ENCODE results near the gene CCDC154.
"Not testable (repeated sequence)": the region's sequence is repeated elsewhere in the genome, so short reads cannot be mapped to it uniquely, and the experiment has no call there.

The CCDC154 gene

DNA sequence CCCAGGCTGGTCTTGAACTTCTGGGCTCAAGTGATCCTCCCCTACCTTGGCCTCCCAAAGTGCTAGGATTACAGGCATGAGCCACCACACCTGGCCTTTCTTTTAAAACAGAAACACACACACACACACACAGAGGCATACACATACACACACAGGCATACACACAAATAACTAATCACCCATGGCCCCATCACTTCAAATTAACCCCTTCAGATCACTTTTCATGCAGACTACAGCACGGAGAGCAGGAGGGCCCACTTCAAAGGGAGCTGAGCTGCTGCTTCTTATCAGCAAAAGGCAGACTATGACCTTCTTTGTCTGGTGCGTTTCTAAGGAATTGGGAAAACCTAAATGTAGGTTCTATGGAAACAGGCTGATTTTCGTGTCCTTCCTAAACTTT lies 28.6 kb upstream of the CCDC154 start:
- DNase-seq (ENCODE audit: low read depth) = no peak

DNA sequence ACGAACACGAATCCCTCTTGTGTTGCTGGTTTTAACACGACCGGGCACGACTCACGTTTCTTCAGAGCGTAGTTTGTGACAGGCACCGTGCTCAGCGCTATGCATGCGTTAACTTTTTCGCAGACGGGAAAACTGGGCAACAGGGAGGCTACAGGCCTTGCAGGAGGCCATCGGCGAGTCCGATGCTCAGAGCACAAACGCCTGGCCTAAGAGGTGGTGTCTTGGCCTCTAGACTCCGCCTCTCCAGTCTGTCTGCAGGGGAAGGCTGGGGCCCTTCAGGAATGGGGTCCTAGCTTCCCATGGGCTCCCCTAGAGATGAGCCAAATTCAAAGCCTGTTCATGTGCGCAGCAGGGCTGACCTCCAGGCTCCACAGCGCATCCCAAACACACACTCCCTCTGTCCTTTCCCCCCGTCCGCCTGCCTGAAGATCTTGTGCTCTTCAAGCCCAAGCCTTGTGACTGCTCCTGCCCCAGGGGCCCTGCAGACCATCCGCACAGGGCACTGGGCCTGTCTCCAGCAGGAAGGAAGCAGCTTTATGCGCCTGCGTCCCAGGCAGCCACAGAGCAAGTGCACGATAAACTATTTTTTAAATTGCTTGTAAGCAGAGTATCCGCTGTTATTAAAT lies 27.3 kb upstream of the CCDC154 start:
- DNase-seq (ENCODE audit: low read depth) = no peak

GRCh38 chr16:1470481-1471251 lies 26.3 kb upstream of the CCDC154 start:
- DNase-seq (ENCODE audit: low read depth) = no peak

DNA sequence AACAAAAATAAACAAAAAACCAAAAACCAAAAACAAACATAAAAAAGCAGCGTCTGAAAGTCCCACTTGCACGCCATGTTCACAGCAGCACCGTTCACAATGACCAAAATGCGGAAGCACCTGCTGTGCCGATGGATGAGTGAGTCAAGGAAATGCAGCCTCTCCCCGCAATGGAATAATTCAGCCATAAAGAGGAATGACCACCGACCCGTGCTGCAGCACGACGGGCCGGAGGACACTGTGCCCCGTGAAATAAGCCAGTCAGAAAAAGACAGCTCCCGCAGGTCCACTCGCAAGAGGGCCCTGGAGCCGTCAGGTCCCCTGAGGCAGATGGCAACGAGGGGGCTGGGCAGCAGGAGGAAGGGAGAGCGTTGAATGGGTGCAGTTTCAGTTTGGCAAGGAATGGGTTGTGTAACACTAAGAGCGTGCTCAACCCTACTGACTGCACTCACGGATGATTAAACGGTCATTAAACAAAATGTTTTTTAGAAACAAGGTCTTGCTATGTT lies 25.4 kb upstream of the CCDC154 start:
- DNase-seq (ENCODE audit: low read depth) = no peak

DNA sequence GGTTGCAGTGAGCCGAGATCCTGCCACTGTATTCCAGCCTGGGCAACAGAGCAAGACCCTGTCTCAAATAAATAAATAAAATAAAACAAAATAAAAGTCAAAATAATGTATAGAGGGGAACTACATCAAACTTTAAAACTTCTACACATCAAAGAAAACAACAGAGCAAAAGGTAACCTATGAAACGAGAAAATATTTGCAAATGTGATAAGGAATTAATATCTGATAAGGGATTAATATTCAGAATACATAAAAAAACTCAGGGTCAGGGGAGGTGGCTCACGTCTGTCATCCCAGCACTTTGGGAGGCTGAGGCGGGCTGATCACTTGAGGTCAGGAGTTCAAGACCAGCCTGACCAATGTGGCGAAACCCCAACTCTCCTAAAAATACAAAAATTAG lies 24.8 kb upstream of the CCDC154 start:
- DNase-seq (ENCODE audit: low read depth) = not testable (repeated sequence)

- DNase-seq (ENCODE audit: low read depth) = no peak
These were observed 24.1 kb upstream of the CCDC154 start for GRCh38 chr16:1468426-1468810.

DNA sequence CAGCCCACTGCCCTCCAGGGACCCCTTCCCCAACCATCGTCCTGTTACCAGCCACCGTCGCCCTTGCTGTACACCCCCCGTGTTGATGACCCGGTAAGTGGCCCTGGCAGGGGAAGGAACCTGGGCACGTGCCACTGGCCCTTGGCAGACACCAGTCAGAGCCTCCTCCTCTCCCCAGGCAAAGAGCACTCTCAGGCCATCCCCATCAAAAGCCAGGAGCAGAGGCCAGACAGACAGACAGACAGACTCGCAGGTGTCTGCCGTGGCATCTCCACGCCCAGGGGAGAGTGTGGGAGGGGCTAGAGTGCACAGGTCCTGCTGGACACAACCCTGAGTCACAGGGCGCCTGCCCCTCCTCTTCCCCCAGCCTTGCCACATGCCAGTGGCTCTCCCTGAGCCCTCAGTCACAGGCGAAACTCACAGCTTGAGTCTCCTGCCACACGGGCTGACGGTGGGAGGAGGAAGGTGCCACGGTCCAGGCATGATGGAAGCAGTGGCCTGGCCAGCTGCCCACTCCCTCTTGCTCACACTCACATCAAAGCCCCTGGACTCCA lies 22.7 kb upstream of the CCDC154 start:
- DNase-seq (ENCODE audit: low read depth) = no peak

GRCh38 chr16:1466054-1466453 lies 21.7 kb upstream of the CCDC154 start:
- no peak for DNase-seq (ENCODE audit: low read depth)

DNA sequence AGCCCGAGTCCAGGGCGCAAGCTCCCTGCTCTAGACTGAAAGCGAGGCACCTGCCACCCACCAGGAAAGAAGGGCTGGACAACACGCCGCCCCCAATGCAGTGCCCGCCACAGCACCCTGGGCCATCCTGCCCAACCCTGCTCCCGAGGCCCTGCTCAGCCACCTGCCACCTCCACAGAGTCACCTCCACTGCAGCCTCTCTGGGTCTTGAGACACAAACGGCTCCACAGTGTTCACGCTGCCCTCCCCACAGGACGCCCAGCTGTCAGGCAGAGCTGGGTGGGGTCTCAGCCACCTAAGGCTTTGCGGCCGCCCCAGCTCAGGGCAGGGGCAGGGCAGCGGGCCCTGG lies 21.2 kb upstream of the CCDC154 start:
- no peak for DNase-seq (ENCODE audit: low read depth)

DNA sequence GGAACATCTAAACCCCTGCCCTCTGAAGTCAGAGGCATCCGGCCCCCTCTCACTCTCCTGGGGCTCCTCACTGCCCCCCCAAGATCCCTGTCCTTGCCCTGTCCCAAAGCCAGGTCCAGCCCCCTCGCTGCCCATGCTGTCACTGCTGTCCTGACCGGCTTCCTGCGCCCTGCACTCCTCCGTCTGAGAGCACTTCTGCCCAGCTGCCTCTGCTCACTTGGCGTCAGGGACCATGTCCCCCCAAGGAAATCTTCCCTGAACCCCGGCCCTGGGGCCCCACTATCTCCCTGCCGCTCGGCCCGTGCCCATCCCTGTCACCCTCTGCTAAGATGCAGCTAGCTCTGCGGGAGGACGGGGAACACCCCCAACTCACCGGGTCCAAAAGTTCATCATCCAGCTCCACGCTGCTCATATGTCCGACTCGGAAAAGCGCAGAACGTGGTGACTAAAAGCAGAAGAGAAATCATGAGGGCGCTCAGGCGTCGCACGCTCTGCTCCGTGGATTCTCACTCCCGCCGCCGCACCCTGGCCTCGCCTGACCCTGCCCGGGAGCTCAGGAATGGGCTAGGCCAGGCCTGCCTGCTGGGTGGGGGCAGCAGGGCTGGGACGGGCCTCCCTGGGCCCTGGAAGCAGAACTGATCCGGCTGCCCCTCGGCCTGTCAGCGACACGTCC lies 20.7 kb upstream of the CCDC154 start:
- DNase-seq (ENCODE audit: low read depth) = no peak

DNA sequence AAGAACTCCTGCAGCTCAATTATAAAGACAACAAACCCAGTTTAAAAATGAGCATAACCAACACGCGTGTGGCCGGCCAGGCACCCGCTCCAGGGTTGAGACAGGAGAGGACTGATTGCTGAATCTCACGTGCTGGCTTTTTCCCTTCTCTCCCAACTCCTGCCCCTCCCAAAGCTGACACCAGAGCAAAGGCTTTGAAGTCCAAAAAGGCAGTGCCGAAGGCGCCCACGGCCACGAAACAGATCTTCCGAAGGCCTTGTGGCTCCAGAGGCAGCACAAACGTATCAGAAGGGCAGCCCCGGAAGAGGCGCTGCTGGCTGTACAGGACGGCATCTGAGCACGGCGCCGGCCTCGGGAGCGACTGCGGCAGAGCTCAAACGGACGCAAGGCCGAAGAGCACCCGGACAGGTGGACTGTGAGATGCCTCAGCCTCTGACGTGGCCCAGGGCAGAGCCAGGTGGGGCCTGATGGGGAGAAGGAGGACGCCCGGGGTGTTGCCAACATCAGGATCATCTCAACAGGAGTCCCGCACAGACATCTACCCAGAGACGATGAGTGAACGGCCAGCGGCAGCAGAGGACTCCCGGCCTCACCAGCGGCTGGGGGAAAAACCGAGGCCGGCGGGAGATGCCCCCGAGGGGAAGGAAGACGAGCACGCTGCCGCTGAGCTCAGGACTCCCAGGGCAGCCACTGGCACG lies 20.0 kb upstream of the CCDC154 start:
- no peak for DNase-seq (ENCODE audit: low read depth)

DNA sequence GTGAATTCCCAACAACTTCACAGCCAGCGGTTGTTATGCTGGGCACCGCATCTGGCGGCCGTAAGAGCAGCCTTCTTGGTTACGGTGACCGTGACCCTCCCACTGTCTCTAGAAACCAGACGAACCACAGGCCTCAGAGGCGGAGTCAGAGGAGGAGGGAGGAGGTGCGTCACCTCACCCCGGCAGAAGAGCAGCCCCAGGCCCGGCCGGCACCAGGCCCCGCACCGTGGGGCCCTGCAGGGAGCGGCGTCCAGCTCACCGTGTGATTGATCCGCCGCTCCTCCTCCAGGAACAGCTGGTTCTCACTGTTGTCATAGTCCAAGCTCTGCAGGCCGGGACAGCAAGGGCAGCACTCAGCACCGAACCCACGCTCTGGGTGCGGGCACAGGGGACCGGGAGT lies 16.8 kb upstream of the CCDC154 start:
- no peak for DNase-seq (ENCODE audit: low read depth)

DNA sequence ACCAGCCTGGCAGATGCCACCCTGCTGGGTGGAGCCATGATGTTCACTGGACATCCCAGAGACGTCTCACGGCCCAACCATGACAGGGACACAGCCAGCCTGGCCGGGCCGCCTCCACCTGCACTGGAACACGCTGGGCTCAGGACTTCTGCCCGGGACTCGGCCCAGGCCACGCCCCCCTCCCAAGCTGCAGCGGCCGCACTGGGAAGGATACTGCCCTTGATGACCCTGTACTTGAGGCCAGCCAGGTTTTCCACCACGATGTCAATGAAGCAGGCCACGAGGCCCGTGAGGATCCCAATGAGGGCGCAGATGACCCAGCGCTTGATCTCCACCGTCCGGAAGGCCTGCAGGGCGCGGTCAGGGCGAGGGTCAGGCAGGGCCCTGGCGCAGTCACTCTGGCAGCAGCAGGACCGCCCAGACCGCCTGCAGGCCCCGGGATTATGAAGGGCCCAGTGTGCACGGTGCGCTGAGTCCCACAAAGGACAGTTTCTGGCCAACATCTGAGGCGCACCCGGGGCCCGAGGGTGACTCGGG lies 16.3 kb upstream of the CCDC154 start:
- DNase-seq (ENCODE audit: low read depth) = no peak

DNA sequence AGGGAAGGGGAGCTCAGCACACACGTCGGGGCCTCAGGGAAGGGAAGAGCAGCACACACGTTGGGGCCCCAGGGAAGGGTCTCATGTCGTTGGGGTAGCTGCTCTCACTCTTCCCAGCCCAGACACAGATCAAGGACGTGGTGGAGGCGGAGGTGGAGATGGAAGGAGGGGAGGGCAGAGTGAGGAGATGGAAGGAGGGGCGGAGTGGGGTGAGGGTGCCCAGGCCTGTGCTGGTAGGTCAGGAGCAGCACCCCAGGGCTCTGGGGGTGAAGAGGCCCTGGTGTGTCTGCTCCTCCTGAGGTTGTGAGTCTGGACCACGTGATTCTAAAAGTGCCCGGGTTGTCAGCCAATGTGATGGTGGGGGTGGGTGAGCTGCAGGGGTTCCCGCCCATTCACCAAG lies 15.6 kb upstream of the CCDC154 start:
- no peak for DNase-seq (ENCODE audit: low read depth)

DNA sequence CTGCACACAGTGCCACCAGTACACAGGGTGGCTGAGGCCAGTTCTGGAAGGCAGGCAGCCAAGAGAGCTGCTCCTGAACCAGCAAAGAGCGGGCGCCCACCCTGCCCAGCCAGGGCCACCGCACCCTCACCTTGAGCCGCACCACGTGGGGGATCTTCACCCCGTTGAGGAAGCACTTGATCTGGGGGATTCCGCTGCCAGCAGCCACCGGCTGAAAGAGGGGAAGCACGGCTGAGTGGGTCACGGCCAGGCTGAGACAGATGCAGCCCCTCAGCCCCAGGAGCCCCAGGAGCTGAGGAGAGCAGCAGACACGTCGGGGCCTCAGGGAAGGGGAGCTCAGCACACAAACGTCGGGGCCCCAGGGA lies 14.6 kb upstream of the CCDC154 start:
- no peak for DNase-seq (ENCODE audit: low read depth)

DNA sequence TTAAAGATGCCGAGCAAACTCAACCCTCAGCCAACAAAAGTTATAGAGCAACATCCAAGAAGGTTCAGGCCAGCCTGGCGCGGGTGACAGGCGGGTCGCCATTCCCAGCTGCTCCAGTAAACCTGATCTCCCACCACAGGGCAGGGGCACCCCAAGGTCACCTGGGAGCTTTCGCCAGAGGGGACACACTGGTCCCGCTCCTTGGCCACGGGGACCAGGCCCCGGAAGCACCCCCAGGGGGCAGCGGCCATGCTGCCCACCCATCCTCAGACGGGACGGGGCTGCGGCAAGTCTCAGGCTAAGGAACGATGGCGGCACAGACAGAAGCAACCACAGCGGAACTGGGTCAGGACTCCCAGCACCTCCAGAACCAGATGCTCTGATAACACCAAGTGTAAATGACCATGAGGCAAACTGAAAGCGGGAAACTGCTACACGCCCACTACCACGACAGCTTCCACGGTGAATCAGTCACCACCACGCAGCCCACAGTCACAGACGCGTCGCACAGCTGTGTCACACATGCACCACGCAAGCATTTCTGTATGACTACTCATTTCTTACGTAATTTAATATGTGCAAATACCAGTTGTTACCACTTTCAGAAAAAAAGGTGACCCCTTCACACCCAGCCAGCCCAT lies 14.1 kb upstream of the CCDC154 start:
- DNase-seq (ENCODE audit: low read depth) = no peak

DNA sequence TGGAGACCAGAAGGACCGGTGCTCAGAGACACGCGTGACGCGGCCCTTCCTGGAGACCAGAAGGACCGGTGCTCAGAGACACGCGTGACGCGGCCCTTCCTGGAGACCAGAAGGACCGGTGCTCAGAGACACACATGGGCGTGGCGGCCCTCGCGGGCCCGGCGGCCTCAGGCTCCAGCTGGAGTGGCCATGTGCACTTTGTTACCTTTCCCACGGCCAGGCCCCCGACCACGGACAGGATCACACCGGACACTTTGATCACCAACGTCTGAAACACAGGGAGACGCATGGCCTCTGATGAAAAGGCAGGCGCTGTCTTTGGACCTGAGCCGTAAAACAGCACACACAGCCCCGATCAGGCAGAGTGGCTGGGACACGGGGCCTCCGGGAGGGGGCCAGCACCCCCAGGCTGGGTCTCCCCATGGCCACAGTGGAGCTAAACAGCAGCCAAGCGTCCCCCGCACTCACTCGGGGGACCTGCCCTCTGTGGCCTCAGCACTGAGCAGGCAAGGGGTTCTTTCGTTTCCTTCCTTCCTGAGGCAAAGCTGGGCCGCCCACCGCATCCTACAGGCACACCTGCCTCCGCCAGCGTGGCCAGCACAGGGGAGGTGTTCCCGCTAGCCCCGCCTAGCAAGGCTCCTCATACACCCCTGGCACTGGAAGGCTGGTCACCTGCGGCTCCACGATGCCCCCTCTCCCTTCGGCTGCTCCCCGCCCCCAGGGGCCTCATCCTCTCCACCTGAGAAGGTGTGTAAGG lies 13.3 kb upstream of the CCDC154 start:
- DNase-seq (ENCODE audit: low read depth) = no peak

DNA sequence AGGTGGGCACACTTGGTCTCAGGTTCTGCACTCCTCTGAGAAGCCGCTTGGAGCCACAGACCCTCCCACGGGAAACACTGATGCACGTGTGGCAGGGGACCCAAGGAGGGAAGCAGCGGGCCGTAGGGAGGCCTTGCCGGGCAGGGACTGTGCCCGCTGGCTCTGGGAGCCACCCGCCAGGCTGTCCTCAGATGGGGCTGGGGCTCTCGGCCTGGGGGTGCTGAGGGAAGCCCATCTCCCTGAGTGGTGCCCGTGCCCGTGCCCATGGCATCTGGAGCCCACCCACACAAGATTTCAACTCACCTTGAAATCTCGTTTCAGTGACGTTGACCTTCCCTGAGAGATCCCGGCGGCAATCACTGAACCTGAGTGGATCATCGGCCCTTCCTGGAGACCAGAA lies 12.6 kb upstream of the CCDC154 start:
- DNase-seq (ENCODE audit: low read depth) = no peak

DNA sequence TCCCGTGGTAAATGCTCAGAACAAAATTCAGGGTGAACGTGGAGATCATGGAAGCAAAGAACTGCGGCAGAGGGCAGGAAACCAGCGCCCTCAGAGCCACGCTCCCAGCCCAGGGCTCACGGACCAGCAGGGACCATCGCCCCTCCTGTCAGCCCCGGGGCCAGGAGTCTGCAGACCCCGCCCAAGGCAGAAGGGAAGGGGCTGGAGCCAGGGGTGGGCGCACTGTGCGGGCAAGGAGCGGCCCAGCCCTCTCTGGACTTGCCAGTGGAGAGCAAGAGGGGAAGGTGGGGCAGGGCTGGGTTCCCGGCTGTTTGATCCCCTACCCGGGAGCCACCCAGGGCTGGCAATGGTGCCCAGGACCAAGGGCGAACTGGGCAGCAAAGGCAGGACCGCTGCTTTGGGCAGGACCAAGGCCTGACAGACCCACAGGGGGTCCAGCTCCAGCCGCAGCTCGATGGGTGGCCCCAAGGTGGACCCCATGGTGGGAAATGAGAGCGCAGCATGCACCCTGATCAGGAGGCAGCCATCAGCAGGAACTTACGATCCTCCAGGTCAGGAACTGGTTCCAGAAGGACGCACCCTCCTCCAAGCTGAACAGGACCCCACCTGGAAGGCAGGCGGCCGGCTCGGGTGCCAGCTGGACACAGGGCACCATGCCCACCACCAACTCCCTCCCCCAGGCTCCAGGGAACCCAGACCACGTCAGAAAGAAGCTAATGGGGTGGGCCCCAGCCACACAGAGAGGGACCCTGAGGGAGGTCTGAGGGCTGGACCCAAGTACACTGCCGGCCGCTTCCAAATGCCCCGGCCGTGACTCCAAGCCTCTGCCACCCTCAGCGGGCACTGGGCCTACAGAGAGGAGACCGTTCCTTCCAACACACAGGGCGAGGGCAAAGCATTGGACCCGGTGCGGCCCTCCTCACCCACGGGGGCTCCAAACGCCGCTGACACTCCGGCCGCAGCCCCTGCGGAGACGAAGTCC lies 11.1 kb upstream of the CCDC154 start:
- DNase-seq (ENCODE audit: low read depth) = no peak

- DNase-seq (ENCODE audit: low read depth) = no peak
These were observed 10.2 kb upstream of the CCDC154 start for GRCh38 chr16:1454561-1454960.

Data from fibroblast of the conjunctiva (primary cell).